Neural progenitor cell (in vitro differentiated cells): ENCODE data around the gene ZNF304. TPM values are rescaled to one million over a fixed set of nuclear protein-coding genes. Genes with fewer than 3 reads are reported as not detected.

ENCODE experiments used
- DNase-seq: peaks from one replicate; pipeline ENCODE4 v3.0.0-alpha.2; 2016; ENCODE audit warnings: low spot score
- H2AFZ ChIP-seq: fragments of 200-600 bp; sonication (generic); replicated peaks from 2 replicates; pipeline ENCODE4 v1.6.1; 2016; ENCODE audit warnings: antibody characterized with exemption
- H3F3A ChIP-seq: fragments of 200-600 bp; sonication (generic); 2 replicates; pipeline ENCODE4 v1.6.1; 2016; ENCODE audit warnings: antibody characterized with exemption, low read depth
- H3K27ac ChIP-seq: fragments of 200-600 bp; sonication (generic); 2 replicates; pipeline ENCODE4 v1.5.1; 2016; ENCODE audit warnings: mild to moderate bottlenecking
- H3K27me3 ChIP-seq: fragments of 200-600 bp; sonication (generic); 2 replicates; pipeline ENCODE4 v1.6.1; 2016; ENCODE audit warnings: mild to moderate bottlenecking, moderate library complexity
- H3K36me3 ChIP-seq: fragments of 200-600 bp; sonication (generic); 2 replicates; pipeline ENCODE4 v1.5.1; 2016
- H3K4me1 ChIP-seq: fragments of 200-600 bp; sonication (generic); 2 replicates; pipeline ENCODE4 v1.6.1; 2016; ENCODE audit warnings: mixed run types
- H3K4me2 ChIP-seq: fragments of 200-600 bp; sonication (generic); 2 replicates; pipeline ENCODE4 v1.6.1; 2016
- H3K4me3 ChIP-seq: fragments of 200-600 bp; sonication (generic); 2 replicates; pipeline ENCODE4 v1.5.1; 2016
- H3K79me2 ChIP-seq: fragments of 200-600 bp; sonication (generic); 2 replicates; pipeline ENCODE4 v1.6.1; 2016; ENCODE audit warnings: low read depth
- H3K9ac ChIP-seq: fragments of 200-600 bp; sonication (generic); 2 replicates; pipeline ENCODE4 v1.6.1; 2016
- H3K9me3 ChIP-seq: fragments of 200-600 bp; sonication (generic); 2 replicates; pipeline ENCODE4 v1.5.1; 2016; ENCODE audit warnings: low read depth
- H4K20me1 ChIP-seq: fragments of 200-600 bp; sonication (generic); 2 replicates; pipeline ENCODE4 v1.6.1; 2016; ENCODE audit warnings: low read depth
- H3K27ac Mint-ChIP-seq: 3 replicates; pipeline ENCODE4 v1.8.0; 2021; ENCODE audit warnings: mixed read lengths
- H3K27me3 Mint-ChIP-seq: 2 replicates; pipeline ENCODE4 v1.8.0; 2022; ENCODE audit warnings: low read depth, mild to moderate bottlenecking, inconsistent platforms, moderate library complexity, mixed read lengths; ENCODE audit not compliant: insufficient read depth
- H3K36me3 Mint-ChIP-seq: 3 replicates; pipeline ENCODE4 v1.8.0; 2021; ENCODE audit warnings: mixed read lengths
- H3K4me1 Mint-ChIP-seq: 3 replicates; pipeline ENCODE4 v1.8.0; 2021; ENCODE audit warnings: mixed read lengths
- H3K4me3 Mint-ChIP-seq: 3 replicates; pipeline ENCODE4 v1.8.0; 2021; ENCODE audit warnings: mild to moderate bottlenecking, moderate library complexity, mixed read lengths
- H3K9me3 Mint-ChIP-seq: 3 replicates; pipeline ENCODE4 v1.8.0; 2020; ENCODE audit warnings: mixed read lengths
- CTCF ChIP-seq: fragments of 200-600 bp; sonication (generic); IDR thresholded peaks from 2 replicates; pipeline ENCODE4 v1.5.1; 2017; ENCODE audit warnings: antibody characterized with exemption, mild to moderate bottlenecking
- EZH2 ChIP-seq: fragments of 200-600 bp; sonication (generic); IDR thresholded peaks from 2 replicates; pipeline ENCODE4 v1.6.1; 2017; ENCODE audit warnings: antibody characterized with exemption, mild to moderate bottlenecking, moderate library complexity
- EZH2phosphoT487 ChIP-seq: fragments of 200-600 bp; sonication (generic); IDR thresholded peaks from 2 replicates; pipeline ENCODE4 v1.6.1; 2017; ENCODE audit warnings: antibody characterized with exemption
- total RNA-seq: library from RNA; depleted of rRNA; stranded (reverse); fragments of >200 nt; gene quantifications from 2 replicates; pipeline ENCODE4 v1.2.3, GENCODE V29; 2015; ENCODE audit warnings: low replicate concordance

Gene ZNF304
- total RNA-seq = 11.6 and 15.5 TPM in 2 replicates

GRCh38 chr19:57350877-57351805 is at the start of gene ZNF304:
Gene ZNF304 (plus strand): TSS chr19:57351271. CDS start chr19:57351665, 394 bp downstream.
- DNase-seq = peak; percentile 97
- H3K4me2 ChIP-seq = peak within 1 kb of the TSS; percentile 90
- Mint-ChIP-seq H3K4me1 (peaks cover 31% of the 10 kb centered on the region), H3K27me3 (peaks cover 4% of the 10 kb centered on the region), H3K36me3 (peaks cover 26% of the 10 kb centered on the region), H3K4me3 (peak within 1 kb of the TSS; percentile 98), H3K9me3 (no peaks in the 10 kb centered on the region), H3K27ac (peak within 1 kb of the TSS; percentile 82)
- no peaks in the 10 kb centered on the region for H4K20me1 ChIP-seq
- H3K4me3 ChIP-seq = peak within 1 kb of the TSS; percentile 97
- H3K9me3 ChIP-seq = no peaks in the 10 kb centered on the region
- H3K9ac ChIP-seq = peak within 1 kb of the TSS; percentile 96
- no peaks in the 10 kb centered on the region for H3K4me1 ChIP-seq
- H3F3A ChIP-seq = no peaks in the 10 kb centered on the region
- no peaks in the 10 kb centered on the region for H3K36me3 ChIP-seq
- H3K27ac ChIP-seq = no peak within 1 kb of the TSS
- peaks cover 29% of the 10 kb centered on the region for H3K79me2 ChIP-seq
- H3K27me3 ChIP-seq = peaks cover 14% of the 10 kb centered on the region
- no peak for TF ChIP-seq EZH2
- no peak for TF ChIP-seq CTCF
- no peak for TF ChIP-seq EZH2phosphoT487
- peak within 1 kb of the TSS; percentile 84 for H2AFZ ChIP-seq

- no peaks in the 10 kb centered on the region for H3K4me1 ChIP-seq
- H2AFZ ChIP-seq = no peak overlapping the region
- peaks cover 5% of the 10 kb centered on the region for H3K36me3 ChIP-seq
- H3K4me2 ChIP-seq = no peak overlapping the region
- Mint-ChIP-seq H3K27ac (no peak overlapping the region), H3K4me3 (no peak overlapping the region), H3K4me1 (no peaks in the 10 kb centered on the region), H3K36me3 (peaks cover 38% of the 10 kb centered on the region), H3K9me3 (peaks cover 5% of the 10 kb centered on the region), H3K27me3 (no peaks in the 10 kb centered on the region)
- no peak for TF ChIP-seq EZH2phosphoT487
- H3K4me3 ChIP-seq = no peak overlapping the region
- no peaks in the 10 kb centered on the region for H4K20me1 ChIP-seq
- no peak overlapping the region for H3K27ac ChIP-seq
- H3K79me2 ChIP-seq = peaks cover 38% of the 10 kb centered on the region
- DNase-seq = no peak
- no peaks in the 10 kb centered on the region for H3K9me3 ChIP-seq
- no peaks in the 10 kb centered on the region for H3K27me3 ChIP-seq
- H3K9ac ChIP-seq = no peak overlapping the region
- H3F3A ChIP-seq = peaks cover 9% of the 10 kb centered on the region
Observed at GRCh38 chr19:57302020-57302465, 49.0 kb upstream of the ZNF304 start.

- Histone ChIP-seq H3K79me2 (peaks cover 31% of the 10 kb centered on the region), H3K4me2 (no peak overlapping the region)
Observed at GRCh38 chr19:57302727-57303401, 48.2 kb upstream of the ZNF304 start.

More at GRCh38 chr19:57302727-57303401, 48.2 kb upstream of the ZNF304 start:
- H3K36me3 Mint-ChIP-seq = peaks cover 33% of the 10 kb centered on the region
- Histone ChIP-seq H3K4me3 (no peak overlapping the region), H3K27me3 (no peaks in the 10 kb centered on the region), H3F3A (peaks cover 9% of the 10 kb centered on the region), H3K27ac (no peak overlapping the region), H3K36me3 (peaks cover under 1% of the 10 kb centered on the region), H3K4me1 (no peaks in the 10 kb centered on the region), H3K9me3 (no peaks in the 10 kb centered on the region), H4K20me1 (no peaks in the 10 kb centered on the region), H2AFZ (no peak overlapping the region), H3K9ac (no peak overlapping the region)
- peak overlapping the region; percentile 37 for H3K27ac Mint-ChIP-seq
- no peak for DNase-seq
- H3K4me3 Mint-ChIP-seq = no peak overlapping the region
- TF ChIP-seq EZH2phosphoT487 (no peak), CTCF (no peak), EZH2 (no peak)
- peaks cover 5% of the 10 kb centered on the region for H3K9me3 Mint-ChIP-seq
- H3K27me3 Mint-ChIP-seq = no peaks in the 10 kb centered on the region
- no peaks in the 10 kb centered on the region for H3K4me1 Mint-ChIP-seq
